Measurements from ENCODE around the gene DENND1B. TPM values are rescaled to one million over a fixed set of nuclear protein-coding genes. Genes with fewer than 3 reads are reported as not detected.

DENND1B gene
- total and polyA plus RNA-seq, 2 of the 13 experiments (the other 11 are each of a cell fraction or from before 2014, with no cell fraction given) = 2.6 to 5.7 TPM

DNA sequence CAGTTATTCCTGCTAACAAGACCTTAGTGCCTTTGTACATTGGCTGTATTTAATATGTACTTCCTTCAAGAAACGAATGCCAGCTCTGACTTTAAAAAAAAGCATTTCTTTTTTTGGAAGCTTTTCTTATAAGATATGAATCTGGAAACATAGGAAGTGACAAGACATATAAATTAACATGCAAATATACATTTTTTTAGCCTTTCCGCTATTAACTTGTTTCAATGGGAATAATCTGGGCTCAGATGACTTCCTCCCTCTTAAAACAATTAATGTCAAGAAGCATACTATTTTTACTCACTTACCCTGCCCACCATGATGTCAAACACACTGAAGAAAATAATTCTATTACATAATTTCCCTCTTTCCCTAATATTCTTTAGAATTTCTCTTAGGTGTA lies 1.4 kb downstream of the DENND1B start:
- POLR2A ChIA-PET = no interaction called here
- Histone ChIP-seq H2AFZ (ENCODE audit: low read length) (no peak overlapping the region), H3K27ac (ENCODE audit: extremely low read length, insufficient read depth, low read length) (no peak overlapping the region), H3K9me3 (ENCODE audit: low read length) (no peaks in the 10 kb centered on the region), H3K4me1 (ENCODE audit: insufficient read depth, low read length) (peaks cover 23% of the 10 kb centered on the region), H3K36me3 (replicated peaks in 1 of 2; ENCODE audit: control insufficient read depth in 1 of 2, insufficient read depth in 2 of 2, low read length in 2 of 2) (no peaks in the 10 kb centered on the region), H3K4me3 (replicated peaks in 1 of 3; ENCODE audit: insufficient read depth in 1 of 3, low read depth in 2 of 3, low read length in 3 of 3) (peak overlapping the region; percentile 65 to 93 (median 66); a peak in 5 of 6 replicates), H3K4me2 (ENCODE audit: low read depth, low read length) (peak overlapping the region; percentile 99), H3K79me2 (ENCODE audit: insufficient read depth, low read length) (no peaks in the 10 kb centered on the region), H4K20me1 (ENCODE audit: insufficient read depth, low read length) (no peaks in the 10 kb centered on the region), H3K9ac (ENCODE audit: insufficient read depth, low read depth, low read length) (peak overlapping the region; percentile 83; the same call in 1 of the 2 replicates), H3K27me3 (ENCODE audit: control insufficient read depth in 1 of 2, insufficient read depth in 2 of 2, low read length in 2 of 2) (no peaks in the 10 kb centered on the region)
- DNase-seq (ENCODE audit: low spot score) (no peak), FAIRE-seq (no peak), ATAC-seq (no peak)
- in situ Hi-C loops (cut with HindIII; ENCODE audit: extremely low pct_ligation_motif_present, low pct_unique_long_range_greater_than_20kb) = loop anchor here (10.0 kb wide), 1 partner anchor 141 kb away; the partner anchor contains the start of gene LHX9
- CTCF ChIA-PET (ENCODE audit: low intra/inter-chr PET ratio, low total read pairs) = no interaction called here
- intact Hi-C loops (cut with micrococcal nuclease; ENCODE audit: unreplicated experiment) = loop anchor here (2.0 to 10.0 kb wide), 2 partner anchors 91 to 159 kb away; no protein-coding TSS in a partner anchor
- TF ChIP-seq, protein P1, sequence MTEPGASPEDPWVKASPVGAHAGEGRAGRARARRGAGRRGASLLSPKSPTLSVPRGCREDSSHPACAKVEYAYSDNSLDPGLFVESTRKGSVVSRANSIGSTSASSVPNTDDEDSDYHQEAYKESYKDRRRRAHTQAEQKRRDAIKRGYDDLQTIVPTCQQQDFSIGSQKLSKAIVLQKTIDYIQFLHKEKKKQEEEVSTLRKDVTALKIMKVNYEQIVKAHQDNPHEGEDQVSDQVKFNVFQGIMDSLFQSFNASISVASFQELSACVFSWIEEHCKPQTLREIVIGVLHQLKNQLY (CRISPR knock-in tag; IDR thresholded peaks at IDR 0.05) = no peak
- TF ChIP-seq, protein P2, sequence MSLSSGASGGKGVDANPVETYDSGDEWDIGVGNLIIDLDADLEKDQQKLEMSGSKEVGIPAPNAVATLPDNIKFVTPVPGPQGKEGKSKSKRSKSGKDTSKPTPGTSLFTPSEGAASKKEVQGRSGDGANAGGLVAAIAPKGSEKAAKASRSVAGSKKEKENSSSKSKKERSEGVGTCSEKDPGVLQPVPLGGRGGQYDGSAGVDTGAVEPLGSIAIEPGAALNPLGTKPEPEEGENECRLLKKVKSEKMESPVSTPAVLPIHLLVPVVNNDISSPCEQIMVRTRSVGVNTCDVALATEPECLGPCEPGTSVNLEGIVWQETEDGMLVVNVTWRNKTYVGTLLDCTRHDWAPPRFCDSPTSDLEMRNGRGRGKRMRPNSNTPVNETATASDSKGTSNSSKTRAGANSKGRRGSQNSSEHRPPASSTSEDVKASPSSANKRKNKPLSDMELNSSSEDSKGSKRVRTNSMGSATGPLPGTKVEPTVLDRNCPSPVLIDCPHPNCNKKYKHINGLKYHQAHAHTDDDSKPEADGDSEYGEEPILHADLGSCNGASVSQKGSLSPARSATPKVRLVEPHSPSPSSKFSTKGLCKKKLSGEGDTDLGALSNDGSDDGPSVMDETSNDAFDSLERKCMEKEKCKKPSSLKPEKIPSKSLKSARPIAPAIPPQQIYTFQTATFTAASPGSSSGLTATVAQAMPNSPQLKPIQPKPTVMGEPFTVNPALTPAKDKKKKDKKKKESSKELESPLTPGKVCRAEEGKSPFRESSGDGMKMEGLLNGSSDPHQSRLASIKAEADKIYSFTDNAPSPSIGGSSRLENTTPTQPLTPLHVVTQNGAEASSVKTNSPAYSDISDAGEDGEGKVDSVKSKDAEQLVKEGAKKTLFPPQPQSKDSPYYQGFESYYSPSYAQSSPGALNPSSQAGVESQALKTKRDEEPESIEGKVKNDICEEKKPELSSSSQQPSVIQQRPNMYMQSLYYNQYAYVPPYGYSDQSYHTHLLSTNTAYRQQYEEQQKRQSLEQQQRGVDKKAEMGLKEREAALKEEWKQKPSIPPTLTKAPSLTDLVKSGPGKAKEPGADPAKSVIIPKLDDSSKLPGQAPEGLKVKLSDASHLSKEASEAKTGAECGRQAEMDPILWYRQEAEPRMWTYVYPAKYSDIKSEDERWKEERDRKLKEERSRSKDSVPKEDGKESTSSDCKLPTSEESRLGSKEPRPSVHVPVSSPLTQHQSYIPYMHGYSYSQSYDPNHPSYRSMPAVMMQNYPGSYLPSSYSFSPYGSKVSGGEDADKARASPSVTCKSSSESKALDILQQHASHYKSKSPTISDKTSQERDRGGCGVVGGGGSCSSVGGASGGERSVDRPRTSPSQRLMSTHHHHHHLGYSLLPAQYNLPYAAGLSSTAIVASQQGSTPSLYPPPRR (CRISPR knock-in tag; IDR thresholded peaks at IDR 0.05; ENCODE audit: borderline replicate concordance) = no peak
- TF ChIP-seq ETV6 (CRISPR knock-in tag; conservative IDR thresholded peaks at IDR 0.05) = no peak
- no peak for TF ChIP-seq ZNF556 (CRISPR knock-in tag; IDR thresholded peaks at IDR 0.05; ENCODE audit: borderline replicate concordance)
- TF ChIP-seq, protein P3, sequence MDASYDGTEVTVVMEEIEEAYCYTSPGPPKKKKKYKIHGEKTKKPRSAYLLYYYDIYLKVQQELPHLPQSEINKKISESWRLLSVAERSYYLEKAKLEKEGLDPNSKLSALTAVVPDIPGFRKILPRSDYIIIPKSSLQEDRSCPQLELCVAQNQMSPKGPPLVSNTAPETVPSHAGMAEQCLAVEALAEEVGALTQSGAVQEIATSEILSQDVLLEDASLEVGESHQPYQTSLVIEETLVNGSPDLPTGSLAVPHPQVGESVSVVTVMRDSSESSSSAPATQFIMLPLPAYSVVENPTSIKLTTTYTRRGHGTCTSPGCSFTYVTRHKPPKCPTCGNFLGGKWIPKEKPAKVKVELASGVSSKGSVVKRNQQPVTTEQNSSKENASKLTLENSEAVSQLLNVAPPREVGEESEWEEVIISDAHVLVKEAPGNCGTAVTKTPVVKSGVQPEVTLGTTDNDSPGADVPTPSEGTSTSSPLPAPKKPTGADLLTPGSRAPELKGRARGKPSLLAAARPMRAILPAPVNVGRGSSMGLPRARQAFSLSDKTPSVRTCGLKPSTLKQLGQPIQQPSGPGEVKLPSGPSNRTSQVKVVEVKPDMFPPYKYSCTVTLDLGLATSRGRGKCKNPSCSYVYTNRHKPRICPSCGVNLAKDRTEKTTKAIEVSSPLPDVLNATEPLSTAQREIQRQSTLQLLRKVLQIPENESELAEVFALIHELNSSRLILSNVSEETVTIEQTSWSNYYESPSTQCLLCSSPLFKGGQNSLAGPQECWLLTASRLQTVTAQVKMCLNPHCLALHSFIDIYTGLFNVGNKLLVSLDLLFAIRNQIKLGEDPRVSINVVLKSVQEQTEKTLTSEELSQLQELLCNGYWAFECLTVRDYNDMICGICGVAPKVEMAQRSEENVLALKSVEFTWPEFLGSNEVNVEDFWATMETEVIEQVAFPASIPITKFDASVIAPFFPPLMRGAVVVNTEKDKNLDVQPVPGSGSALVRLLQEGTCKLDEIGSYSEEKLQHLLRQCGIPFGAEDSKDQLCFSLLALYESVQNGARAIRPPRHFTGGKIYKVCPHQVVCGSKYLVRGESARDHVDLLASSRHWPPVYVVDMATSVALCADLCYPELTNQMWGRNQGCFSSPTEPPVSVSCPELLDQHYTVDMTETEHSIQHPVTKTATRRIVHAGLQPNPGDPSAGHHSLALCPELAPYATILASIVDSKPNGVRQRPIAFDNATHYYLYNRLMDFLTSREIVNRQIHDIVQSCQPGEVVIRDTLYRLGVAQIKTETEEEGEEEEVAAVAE (CRISPR knock-in tag; IDR thresholded peaks at IDR 0.05; ENCODE audit: borderline replicate concordance) = no peak
- BruUV-seq (replicated peaks) = TSS peak; percentile 56
- 69% methylated on average over 2 of the region's 2 CpGs for WGBS (ENCODE audit: low lambda C conversion rate)
